HG03060 (cell line): ENCODE results near the gene MAPK4.

Experiments used
- ATAC-seq: cut with Tn5 transposase; IDR thresholded peaks from one replicate; pipeline ENCODE4 v1.9.1; 2021; ENCODE audit warnings: low read depth, moderate number of reproducible peaks; ENCODE audit not compliant: unreplicated experiment

Gene MAPK4

DNA sequence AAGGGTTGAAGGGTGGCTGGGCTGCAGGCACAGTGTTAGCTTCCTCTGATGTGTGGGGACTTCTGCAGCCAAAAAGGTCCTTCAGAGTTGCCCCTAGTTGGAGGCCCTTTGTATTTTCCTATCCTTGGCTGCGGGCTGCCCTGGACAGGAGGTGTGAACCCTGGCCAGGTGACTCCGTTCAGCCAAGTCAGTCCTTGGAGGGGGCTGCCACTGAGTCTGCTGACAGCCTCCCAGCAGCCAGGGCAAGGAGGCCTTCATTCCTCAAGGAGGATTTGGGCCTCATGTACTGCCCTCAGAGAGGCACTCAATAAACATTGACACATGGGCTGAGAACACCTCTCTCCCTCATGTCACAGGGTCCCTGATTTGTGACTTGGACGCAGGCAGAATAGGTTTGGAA is 62.4 kb downstream of the MAPK4 start:
- no peak for ATAC-seq

DNA sequence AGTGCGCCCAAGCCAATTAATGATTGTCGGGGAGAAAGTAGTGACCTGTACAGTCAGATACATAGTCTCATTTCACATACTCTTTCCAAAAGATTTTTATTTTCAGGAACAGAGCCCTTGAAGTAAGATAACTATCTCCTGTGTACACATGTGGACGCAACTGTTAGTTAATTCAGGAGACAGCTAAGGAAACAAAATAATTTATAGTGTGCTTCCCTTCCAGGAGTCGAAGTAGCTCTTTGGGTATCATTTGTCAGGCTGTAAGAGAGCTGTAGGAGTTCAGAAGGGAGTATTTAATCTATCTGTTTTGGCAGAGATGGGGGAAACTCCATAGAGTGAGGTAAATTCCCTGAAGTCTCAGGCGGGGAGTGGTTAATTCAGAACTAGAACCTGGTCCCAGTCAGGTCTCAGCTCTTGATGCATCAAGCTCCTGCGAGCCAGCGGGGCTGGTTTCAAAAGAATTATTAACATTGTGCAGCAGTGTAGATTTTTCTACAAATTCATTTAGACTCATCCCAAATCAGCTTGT is 63.0 kb downstream of the MAPK4 start:
- ATAC-seq, result no peak

GRCh38 chr18:50623694-50624352 is 63.9 kb downstream of the MAPK4 start:
- ATAC-seq, result no peak

DNA sequence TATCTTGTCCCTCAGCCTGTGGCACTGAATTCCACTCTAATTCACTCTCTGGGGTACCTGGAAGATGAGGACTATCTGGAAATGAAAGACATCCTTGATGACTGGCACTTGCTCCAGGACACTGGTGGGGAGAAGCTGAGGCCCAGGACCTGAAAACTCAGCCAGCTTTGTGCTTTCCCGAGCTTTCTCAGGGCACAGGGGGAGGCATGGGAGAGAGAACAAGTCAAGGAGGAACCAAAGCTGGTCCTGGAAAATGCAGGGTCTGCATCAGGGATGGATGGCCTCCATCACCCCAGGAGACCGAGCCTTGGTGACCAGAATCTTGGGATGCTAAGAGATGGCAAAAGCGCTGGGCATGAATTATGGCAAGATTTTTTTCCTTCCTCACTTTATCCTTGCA is 65.1 kb downstream of the MAPK4 start:
- no peak for ATAC-seq

DNA sequence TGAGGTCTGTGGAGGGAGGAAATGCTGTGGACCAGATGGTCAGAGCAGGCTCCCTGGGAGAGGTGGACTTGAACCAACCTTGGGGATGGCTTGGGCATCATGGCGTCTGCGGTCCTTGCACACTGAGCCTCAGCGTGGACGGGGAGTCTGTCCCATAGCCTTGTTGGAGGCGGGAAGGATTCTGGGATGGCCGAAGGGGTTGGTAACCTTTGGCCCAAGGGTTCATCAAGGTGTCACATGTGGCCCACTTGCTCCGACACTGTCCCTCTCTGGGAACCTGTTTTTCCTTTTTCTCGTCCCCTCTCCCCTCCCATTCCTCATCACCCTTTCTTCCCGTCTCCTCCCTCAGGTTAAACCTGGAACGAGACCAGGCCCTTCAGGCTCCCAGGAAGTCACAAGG is 66.4 kb downstream of the MAPK4 start:
- no peak for ATAC-seq

DNA sequence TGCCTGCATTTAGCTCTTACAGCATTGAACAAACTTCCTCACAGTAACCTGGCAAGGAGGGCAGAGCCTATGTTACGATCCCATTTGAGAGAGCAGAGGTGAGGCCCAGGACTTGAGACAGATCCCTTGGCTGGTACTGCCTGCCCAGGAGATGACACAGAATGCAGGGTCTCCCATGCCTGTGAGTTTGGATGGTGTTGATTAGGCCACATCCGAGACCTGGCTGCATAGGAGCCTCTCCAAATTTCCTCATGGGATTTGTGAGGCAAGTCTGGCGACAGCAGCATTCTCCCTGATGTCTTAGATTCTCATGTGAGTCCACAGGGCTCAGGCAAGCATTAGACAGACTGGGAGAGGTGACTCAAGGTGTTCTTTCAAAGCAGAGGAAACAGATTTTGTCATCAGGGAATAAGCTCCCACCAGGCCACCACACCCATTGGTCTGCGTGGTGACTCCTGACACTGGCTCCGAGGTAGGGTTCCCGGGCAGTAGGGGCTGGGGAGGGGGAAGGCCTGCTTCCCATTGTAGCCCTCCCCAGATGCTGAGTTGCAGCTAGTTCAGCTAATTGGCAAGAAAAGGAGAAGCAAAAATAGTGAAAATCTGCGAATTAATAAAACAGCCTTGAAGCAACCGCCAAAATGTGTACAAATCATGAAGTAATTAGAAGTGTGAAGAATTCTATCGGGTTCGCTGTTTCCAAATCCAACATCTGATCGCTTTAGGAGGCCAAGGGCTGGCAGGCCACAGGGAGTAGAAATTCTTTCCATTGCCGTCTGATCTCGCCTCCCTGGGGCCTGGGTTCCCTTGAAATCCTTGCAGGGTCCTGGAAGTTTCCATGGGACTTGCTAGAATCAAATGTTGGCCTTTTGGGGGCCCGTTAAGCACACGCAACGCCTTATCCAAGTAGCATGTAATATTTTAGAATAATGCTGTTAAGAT is 68.0 kb downstream of the MAPK4 start:
- ATAC-seq, result no peak

DNA sequence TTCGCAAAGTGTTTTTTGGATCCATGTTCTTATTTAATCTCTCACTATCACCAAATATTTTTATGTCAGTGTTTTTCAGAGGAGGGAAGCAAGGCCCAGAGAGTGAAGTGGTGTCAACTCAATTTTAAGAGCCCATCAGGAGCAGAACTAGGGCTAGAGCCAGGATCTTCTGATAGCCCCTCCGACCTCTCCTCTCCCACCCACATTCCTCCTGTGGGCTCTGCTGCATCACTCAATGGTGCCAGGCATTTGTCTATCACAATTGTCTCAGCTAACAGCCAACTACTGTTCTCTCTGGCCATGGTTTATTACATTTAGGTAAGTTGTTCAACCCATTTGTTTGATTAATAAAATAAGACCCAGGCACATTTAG is 68.6 kb downstream of the MAPK4 start:
- no peak for ATAC-seq

DNA sequence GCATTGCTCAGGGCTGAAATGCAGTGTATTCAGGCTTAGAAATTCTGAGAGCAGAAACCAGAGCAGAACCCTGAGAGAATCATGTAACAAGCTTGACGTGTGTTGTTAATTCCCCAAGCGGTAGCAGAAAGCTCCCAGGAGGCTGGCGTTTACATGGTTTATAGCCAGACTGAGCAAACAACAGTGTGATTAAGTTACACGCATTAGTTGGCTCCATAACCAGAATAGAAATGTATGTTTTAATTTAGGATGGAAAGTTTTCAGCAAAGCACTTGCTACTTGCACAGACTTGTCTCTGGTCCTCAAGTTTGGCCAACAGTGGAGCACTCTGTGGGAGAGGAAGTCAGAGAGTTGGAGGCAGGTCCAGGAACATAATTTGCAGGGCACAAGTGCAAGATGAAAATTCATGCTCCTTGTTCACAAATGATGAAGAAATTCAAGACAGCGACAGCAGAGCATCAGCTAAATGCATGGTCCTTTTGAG is 69.3 kb downstream of the MAPK4 start:
- ATAC-seq, result no peak

GRCh38 chr18:50630895-50631294 is 71.0 kb downstream of the MAPK4 start:
- no peak for ATAC-seq

DNA sequence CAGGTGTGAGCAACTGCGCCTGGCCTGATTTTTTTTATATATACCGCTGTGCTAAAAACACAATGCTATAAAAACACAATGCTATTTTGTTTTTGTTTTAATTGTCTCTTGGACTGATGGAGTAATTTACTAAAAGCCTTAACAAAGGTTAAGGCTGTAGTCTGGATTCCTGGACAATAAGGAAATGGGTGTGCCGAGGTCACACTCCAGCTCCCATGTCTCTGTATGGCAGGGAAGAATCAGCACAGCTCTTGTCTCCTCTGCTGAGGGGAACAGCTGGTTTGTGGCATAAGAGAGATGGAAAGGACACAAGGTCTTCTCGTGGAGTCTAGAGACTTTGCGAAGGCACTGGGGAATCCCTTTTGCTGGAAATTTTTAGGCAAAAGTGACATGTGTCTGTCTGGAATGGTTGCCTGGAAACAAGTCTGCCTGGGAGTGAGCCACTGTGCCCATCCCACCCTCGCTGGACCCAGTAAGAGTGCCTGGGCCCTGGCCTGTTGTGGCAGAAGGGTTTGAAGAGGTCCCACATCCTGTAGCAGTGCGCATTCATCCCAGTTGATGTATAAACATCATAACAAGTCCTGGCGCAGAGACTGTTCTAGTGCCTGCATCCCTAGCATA is 73.1 kb downstream of the MAPK4 start:
- ATAC-seq, result no peak

DNA sequence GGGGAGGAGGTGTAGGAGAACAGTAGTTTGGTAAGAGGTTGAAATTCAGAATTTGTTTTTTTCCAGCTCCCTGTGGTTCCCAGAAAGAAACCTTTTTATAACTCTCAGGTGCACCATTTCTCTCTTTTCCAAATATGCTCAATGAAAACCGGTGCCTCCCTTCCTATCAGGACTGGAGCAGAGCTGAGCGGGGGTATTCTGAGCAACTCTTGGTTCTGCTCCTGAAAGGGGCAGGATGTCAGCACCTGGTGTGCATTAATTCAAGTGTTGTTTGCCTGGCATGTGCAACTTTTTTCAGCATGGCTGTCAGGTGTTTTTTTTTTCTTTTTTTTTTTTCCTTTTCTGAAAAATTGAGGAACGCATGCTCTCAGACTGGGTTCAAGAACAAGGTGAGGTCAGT is 74.1 kb downstream of the MAPK4 start:
- no peak for ATAC-seq

- ATAC-seq, result no peak
These were observed 76.6 kb downstream of the MAPK4 start for GRCh38 chr18:50636366-50637057.

DNA sequence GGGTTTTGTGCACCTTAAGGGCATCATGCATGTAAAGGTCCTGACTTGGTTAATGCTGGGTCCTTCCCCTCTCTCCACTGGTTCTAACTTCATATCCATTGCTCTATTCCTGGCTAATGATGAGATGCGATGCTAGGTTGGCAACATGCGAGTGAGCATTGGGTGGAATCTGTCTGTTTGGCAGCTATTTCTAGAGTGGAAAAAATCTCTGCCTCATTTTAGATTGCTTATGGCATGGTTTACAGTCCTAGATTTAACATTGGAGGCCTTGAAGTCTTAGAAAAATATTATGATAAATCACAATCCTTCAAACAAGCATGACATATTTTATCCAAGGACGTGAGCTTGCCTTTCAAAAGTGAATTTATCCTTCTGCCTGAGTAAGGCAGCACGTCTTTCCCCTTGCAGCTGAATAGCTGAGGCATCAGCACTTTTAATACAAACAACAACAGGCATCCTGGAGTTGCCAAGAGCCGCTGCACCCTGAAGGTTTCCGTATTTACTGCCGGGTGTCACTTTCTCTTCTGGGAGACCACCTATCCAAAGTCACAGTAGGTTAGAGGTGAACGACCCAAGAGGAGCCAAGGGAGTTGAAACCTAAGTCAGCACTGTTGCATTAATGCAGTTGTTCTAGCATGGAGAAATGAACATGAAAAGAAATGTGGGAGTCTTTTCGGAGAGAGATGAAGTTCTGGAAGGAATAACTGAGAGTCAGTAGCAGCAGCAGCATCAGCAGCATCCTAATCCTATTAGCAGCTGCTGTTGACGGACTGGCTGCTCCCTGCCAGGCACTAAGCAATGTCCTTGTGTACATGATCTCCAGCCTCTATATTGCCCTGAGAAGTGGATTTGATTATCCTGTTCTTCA is 78.4 kb downstream of the MAPK4 start:
- ATAC-seq, result no peak

- no peak for ATAC-seq
These were observed 79.1 kb downstream of the MAPK4 start for GRCh38 chr18:50638884-50639420.

- ATAC-seq, result no peak
These were observed 79.8 kb downstream of the MAPK4 start for GRCh38 chr18:50639711-50640110.

DNA sequence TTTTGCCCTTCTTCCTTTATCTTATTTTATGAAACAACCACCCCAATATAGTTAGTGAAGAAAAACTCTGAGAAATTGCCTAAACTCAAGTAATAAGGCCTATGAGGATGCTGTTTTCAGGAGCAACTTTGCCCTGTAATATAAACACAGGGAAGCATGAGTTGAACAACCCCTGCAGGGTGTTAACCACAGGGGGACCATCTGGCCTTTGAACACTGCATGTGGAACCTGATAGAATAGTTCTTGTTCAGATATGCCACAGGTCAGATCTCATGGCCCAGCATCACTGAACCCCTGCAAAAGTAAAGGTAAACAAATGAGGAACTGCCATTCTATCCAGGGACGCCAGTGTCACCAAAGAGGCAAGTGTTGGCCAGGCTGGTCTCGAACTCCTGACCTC is 82.6 kb downstream of the MAPK4 start:
- ATAC-seq, result no peak

DNA sequence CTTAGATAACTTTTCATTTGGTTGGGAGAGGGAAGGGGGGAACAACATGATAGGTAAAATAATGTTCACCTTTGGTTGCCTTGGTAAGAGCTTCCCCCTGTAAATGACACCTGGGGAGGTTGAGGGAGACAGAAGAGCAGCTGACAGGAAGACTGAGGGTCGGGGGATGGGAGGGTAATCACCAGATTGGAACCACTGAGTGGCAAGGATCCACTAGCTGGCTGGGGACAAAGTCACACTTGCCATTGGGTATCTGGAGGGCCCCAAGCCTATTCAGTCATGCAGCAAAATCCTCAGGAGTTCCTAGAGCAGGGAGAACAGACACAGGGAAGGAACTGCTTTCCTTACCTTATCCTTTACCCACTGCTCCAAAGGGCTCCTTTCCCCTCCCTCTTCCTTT is 84.3 kb downstream of the MAPK4 start:
- ATAC-seq, result no peak

- no peak for ATAC-seq
These were observed 84.9 kb downstream of the MAPK4 start for GRCh38 chr18:50644807-50645206.

GRCh38 chr18:50647237-50647636 is 87.3 kb downstream of the MAPK4 start:
- ATAC-seq, result no peak
